Activated naive CD8-positive, alpha-beta T cell treated with anti-CD3 and anti-CD28 coated beads, Interleukin-2, amount 50 U/mL, for 24 hours (primary cell): ENCODE results near the gene PERM1.

ENCODE experiments used
- ATAC-seq: fragments of 150-1000 bp; cut with Tn5 transposase; one replicate; pipeline ENCODE4 v1.10.0; 2021
- DNase-seq: peaks from one replicate; pipeline ENCODE4 v3.0.0; 2021
- H3K27ac Mint-ChIP-seq: one replicate; pipeline ENCODE4 v1.8.0; 2021; ENCODE audit warnings: mild to moderate bottlenecking, mixed read lengths
- H3K27me3 Mint-ChIP-seq: one replicate; pipeline ENCODE4 v1.8.0; 2021; ENCODE audit warnings: mixed read lengths
- H3K36me3 Mint-ChIP-seq: one replicate; pipeline ENCODE4 v1.8.0; 2021; ENCODE audit warnings: low read depth, mixed read lengths
- H3K4me1 Mint-ChIP-seq: one replicate; pipeline ENCODE4 v1.8.0; 2021; ENCODE audit warnings: mixed read lengths
- H3K4me3 Mint-ChIP-seq: one replicate; pipeline ENCODE4 v1.8.0; 2021; ENCODE audit warnings: mild to moderate bottlenecking, moderate library complexity, mixed read lengths
- H3K9me3 Mint-ChIP-seq: one replicate; pipeline ENCODE4 v1.8.0; 2021; ENCODE audit warnings: mixed read lengths

The PERM1 gene

GRCh38 chr1:962381-963300 lies 19.3 kb downstream of the PERM1 start:
- Mint-ChIP-seq H3K36me3 (peaks cover 6% of the 10 kb centered on the region), H3K4me1 (peaks cover 26% of the 10 kb centered on the region), H3K4me3 (peak overlapping the region; percentile 61), H3K9me3 (no peaks in the 10 kb centered on the region), H3K27me3 (no peaks in the 10 kb centered on the region), H3K27ac (no peak overlapping the region)
- ATAC-seq (no peak), DNase-seq (no peak)

GRCh38 chr1:961132-961669 lies 20.7 kb downstream of the PERM1 start:
- ATAC-seq (no peak), DNase-seq (no peak)
- Mint-ChIP-seq H3K27ac (no peak overlapping the region), H3K27me3 (no peaks in the 10 kb centered on the region), H3K4me3 (peak overlapping the region; percentile 61), H3K9me3 (no peaks in the 10 kb centered on the region), H3K36me3 (peaks cover 15% of the 10 kb centered on the region), H3K4me1 (peaks cover 28% of the 10 kb centered on the region)

GRCh38 chr1:960363-961131 lies 21.3 kb downstream of the PERM1 start, which contains the start of gene KLHL17:
KLHL17 (plus strand) TSS chr1:960584; CDS start chr1:960694, 110 bp downstream.
- no peaks in the 10 kb centered on the region for H3K9me3 Mint-ChIP-seq
- peak within 1 kb of the TSS; percentile 35 for H3K27ac Mint-ChIP-seq
- H3K36me3 Mint-ChIP-seq: peaks cover 19% of the 10 kb centered on the region
- H3K4me3 Mint-ChIP-seq: peak within 1 kb of the TSS; percentile 98
- H3K4me1 Mint-ChIP-seq: peaks cover 22% of the 10 kb centered on the region
- H3K27me3 Mint-ChIP-seq: no peaks in the 10 kb centered on the region
- ATAC-seq (peak; percentile 66), DNase-seq (peak; percentile 89)

- ATAC-seq: peak; percentile 5
- Mint-ChIP-seq H3K27ac (peak overlapping the region; percentile 35), H3K36me3 (peaks cover 25% of the 10 kb centered on the region), H3K9me3 (no peaks in the 10 kb centered on the region), H3K4me1 (peaks cover 20% of the 10 kb centered on the region), H3K4me3 (peak overlapping the region; percentile 98), H3K27me3 (no peaks in the 10 kb centered on the region)
- DNase-seq: peak; percentile 27
Observed at GRCh38 chr1:959731-960362, 22.0 kb downstream of the PERM1 start.

- no peaks in the 10 kb centered on the region for H3K27me3 Mint-ChIP-seq
- H3K9me3 Mint-ChIP-seq: no peaks in the 10 kb centered on the region
- peaks cover 29% of the 10 kb centered on the region for H3K36me3 Mint-ChIP-seq
- peaks cover 20% of the 10 kb centered on the region for H3K4me1 Mint-ChIP-seq
- ATAC-seq (peak; percentile 81), DNase-seq (peak; percentile 99)
- H3K4me3 Mint-ChIP-seq: peak within 1 kb of the TSS; percentile 98
- H3K27ac Mint-ChIP-seq: peak within 1 kb of the TSS; percentile 91
Observed at GRCh38 chr1:958823-959730, 22.8 kb downstream of the PERM1 start, which contains the start of gene NOC2L. NOC2L (minus strand) TSS chr1:959256; CDS start chr1:959240, 16 bp downstream.

GRCh38 chr1:956636-957035 lies 25.3 kb downstream of the PERM1 start:
- Mint-ChIP-seq H3K9me3 (no peaks in the 10 kb centered on the region), H3K4me1 (peaks cover 20% of the 10 kb centered on the region), H3K36me3 (peaks cover 33% of the 10 kb centered on the region), H3K27me3 (no peaks in the 10 kb centered on the region), H3K4me3 (no peak overlapping the region), H3K27ac (no peak overlapping the region)
- no peak for ATAC-seq
- DNase-seq: no peak

- ATAC-seq (no peak), DNase-seq (no peak)
- no peaks in the 10 kb centered on the region for H3K9me3 Mint-ChIP-seq
- H3K27me3 Mint-ChIP-seq: no peaks in the 10 kb centered on the region
- H3K27ac Mint-ChIP-seq: no peak overlapping the region
- peaks cover 18% of the 10 kb centered on the region for H3K4me1 Mint-ChIP-seq
- H3K4me3 Mint-ChIP-seq: no peak overlapping the region
- peaks cover 40% of the 10 kb centered on the region for H3K36me3 Mint-ChIP-seq
Observed at GRCh38 chr1:955474-955873, 26.4 kb downstream of the PERM1 start.

GRCh38 chr1:954927-955326 lies 27.0 kb downstream of the PERM1 start:
- no peaks in the 10 kb centered on the region for H3K9me3 Mint-ChIP-seq
- peaks cover 18% of the 10 kb centered on the region for H3K4me1 Mint-ChIP-seq
- peaks cover 46% of the 10 kb centered on the region for H3K36me3 Mint-ChIP-seq
- no peaks in the 10 kb centered on the region for H3K27me3 Mint-ChIP-seq
- DNase-seq (no peak), ATAC-seq (no peak)
- no peak overlapping the region for H3K4me3 Mint-ChIP-seq
- H3K27ac Mint-ChIP-seq: no peak overlapping the region

GRCh38 chr1:953524-954320 lies 28.2 kb downstream of the PERM1 start:
- Mint-ChIP-seq H3K27me3 (no peaks in the 10 kb centered on the region), H3K9me3 (no peaks in the 10 kb centered on the region), H3K4me3 (no peak overlapping the region), H3K36me3 (peaks cover 55% of the 10 kb centered on the region), H3K4me1 (peaks cover 15% of the 10 kb centered on the region), H3K27ac (no peak overlapping the region)
- DNase-seq (no peak), ATAC-seq (no peak)

GRCh38 chr1:952603-953002 lies 29.3 kb downstream of the PERM1 start:
- DNase-seq: no peak
- Mint-ChIP-seq H3K27me3 (no peaks in the 10 kb centered on the region), H3K36me3 (peaks cover 51% of the 10 kb centered on the region), H3K9me3 (no peaks in the 10 kb centered on the region), H3K27ac (no peak overlapping the region), H3K4me1 (peaks cover 7% of the 10 kb centered on the region), H3K4me3 (no peak overlapping the region)
- no peak for ATAC-seq

- H3K9me3 Mint-ChIP-seq: no peaks in the 10 kb centered on the region
- ATAC-seq: no peak
- H3K27me3 Mint-ChIP-seq: no peaks in the 10 kb centered on the region
Observed at GRCh38 chr1:952201-952600, 29.7 kb downstream of the PERM1 start.

GRCh38 chr1:951364-951763 lies 30.5 kb downstream of the PERM1 start:
- DNase-seq (no peak), ATAC-seq (no peak)
- Mint-ChIP-seq H3K27me3 (no peaks in the 10 kb centered on the region), H3K27ac (no peak overlapping the region), H3K4me1 (no peaks in the 10 kb centered on the region), H3K9me3 (no peaks in the 10 kb centered on the region), H3K4me3 (no peak overlapping the region), H3K36me3 (peaks cover 46% of the 10 kb centered on the region)

More at GRCh38 chr1:952201-952600, 29.7 kb downstream of the PERM1 start:
- peaks cover 49% of the 10 kb centered on the region for H3K36me3 Mint-ChIP-seq
- no peak for DNase-seq
- no peak overlapping the region for H3K27ac Mint-ChIP-seq
- peaks cover 3% of the 10 kb centered on the region for H3K4me1 Mint-ChIP-seq
- no peak overlapping the region for H3K4me3 Mint-ChIP-seq

GRCh38 chr1:950881-951280 lies 31.0 kb downstream of the PERM1 start:
- H3K27me3 Mint-ChIP-seq: no peaks in the 10 kb centered on the region
- no peaks in the 10 kb centered on the region for H3K4me1 Mint-ChIP-seq
- H3K9me3 Mint-ChIP-seq: no peaks in the 10 kb centered on the region
- no peak for DNase-seq
- ATAC-seq: no peak
- H3K4me3 Mint-ChIP-seq: no peak overlapping the region
- H3K36me3 Mint-ChIP-seq: peaks cover 46% of the 10 kb centered on the region
- no peak overlapping the region for H3K27ac Mint-ChIP-seq
